Measurements from ENCODE around the gene XPC.

XPC gene

DNA sequence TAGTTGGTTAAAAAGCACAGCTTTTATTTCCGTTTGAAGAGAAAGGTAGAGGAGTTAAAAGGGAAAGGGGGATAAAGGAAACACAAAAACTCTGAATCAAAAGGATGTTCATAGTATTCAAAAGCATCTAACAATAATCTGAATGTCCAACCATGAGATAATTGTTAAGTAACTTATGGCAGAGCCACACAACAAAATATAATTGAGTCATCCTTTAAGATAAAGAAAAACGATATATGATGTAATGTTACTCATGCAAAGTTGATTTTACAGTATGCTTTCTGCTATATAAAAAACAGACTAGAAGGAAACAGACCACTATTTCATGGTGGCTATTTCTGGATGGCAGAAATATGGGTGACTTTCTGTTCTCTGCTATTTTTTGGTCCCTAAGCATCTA lies 3.9 kb downstream of the XPC start:
- H3K4me1 Mint-ChIP-seq (ENCODE audit: low read depth in 2 of 2): peaks cover 45 to 63% of the 10 kb centered on the region in 2 donors

DNA sequence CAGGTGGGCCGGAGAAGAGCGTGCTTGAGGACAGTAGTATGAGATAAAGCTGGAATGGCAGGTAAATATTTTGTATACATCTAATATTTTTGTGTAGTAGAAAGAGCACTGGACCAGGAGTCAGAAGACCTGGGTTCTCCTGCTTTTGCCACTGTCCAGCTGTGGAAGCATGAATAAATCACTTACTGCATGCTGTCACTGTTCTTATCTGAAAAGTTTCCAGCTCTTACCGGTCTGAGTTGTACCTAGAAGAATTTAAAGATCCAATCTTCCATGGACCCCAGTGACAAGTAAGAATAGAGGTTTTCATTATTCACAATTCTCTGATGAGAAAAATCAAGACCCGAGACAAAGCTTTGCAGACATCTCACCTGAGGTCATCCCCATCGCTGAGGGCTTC lies 5.9 kb downstream of the XPC start:
- no peaks in the 10 kb centered on the region for H3K9me3 Mint-ChIP-seq
- peaks cover 38 to 52% of the 10 kb centered on the region in 2 donors for H3K4me1 Mint-ChIP-seq (ENCODE audit: low read depth in 2 of 2)
- DNase-seq (no peak), ATAC-seq (replicated peaks) (no peak)
- no peak overlapping the region for H3K4me3 Mint-ChIP-seq
- H3K36me3 Mint-ChIP-seq (ENCODE audit: insufficient read depth): peaks cover 56% of the 10 kb centered on the region
- no peaks in the 10 kb centered on the region for H3K27me3 Mint-ChIP-seq
- H3K27ac Mint-ChIP-seq: peak overlapping the region; percentile 23 to 54

More for the DNA sequence above, 3.9 kb downstream of the XPC start:
- Mint-ChIP-seq H3K4me3 (peak overlapping the region; percentile 26 to 79), H3K9me3 (no peaks in the 10 kb centered on the region), H3K36me3 (ENCODE audit: insufficient read depth) (peaks cover 52% of the 10 kb centered on the region), H3K27ac (peak overlapping the region; percentile 86 to 100), H3K27me3 (no peaks in the 10 kb centered on the region)
- DNase-seq (no peak), ATAC-seq (replicated peaks) (no peak)

DNA sequence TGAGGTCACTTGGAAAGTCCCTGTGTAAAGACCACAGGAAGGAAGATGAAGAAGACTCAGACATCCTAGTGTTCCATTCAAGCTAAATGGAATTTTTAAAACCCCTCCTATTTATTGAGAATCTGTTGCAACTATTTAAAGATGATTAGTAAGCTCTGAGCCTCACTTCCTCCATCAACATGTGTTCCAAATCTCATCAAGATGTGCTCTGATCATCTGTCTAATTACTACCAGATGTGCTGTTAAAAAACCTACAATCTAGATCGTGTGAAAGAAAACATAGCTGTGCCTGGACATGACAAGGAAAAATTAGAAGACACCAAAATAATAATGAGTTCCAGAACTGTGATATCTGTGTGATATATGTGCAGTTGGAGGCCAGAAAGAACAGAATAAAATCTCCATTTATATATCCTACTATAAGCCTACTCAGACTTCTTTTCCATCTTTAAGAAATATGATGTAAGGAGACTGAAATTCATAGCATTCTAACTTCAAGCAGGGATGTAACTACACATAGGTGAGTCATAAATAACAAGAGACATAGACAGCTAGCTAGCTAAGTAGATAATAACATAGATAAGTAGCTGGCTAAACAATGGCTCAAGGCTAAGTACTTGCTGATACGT lies 7.8 kb downstream of the XPC start:
- no peak for DNase-seq
- no peak for ATAC-seq (replicated peaks)
- Mint-ChIP-seq H3K4me3 (no peak overlapping the region), H3K27ac (peak overlapping the region in 1 of 2 donors; percentile 84), H3K4me1 (ENCODE audit: low read depth in 2 of 2) (peaks cover 31 to 40% of the 10 kb centered on the region in 2 donors), H3K36me3 (ENCODE audit: insufficient read depth) (peaks cover 61% of the 10 kb centered on the region), H3K9me3 (no peaks in the 10 kb centered on the region), H3K27me3 (no peaks in the 10 kb centered on the region)

DNA sequence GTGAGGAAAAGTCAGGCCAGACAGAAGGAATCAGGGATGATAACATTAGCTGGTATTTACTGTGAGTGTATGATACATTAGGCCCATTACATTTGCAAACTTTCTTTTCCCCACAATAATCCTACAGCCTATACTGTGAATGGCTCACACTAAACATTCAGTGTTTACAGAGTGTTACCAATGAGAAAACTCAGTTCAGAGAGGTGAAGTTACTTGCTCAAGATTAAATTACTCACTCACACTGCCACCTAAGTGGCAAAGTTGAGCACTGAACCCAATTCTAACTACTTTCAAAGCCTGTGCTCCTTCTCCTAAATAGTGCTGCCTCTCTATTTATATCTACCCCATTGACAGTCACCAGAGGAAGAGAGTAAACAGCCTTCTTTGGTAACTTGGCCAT lies 8.5 kb downstream of the XPC start:
- H3K27me3 Mint-ChIP-seq: no peaks in the 10 kb centered on the region
- DNase-seq: no peak
- peaks cover 23 to 33% of the 10 kb centered on the region in 2 donors for H3K4me1 Mint-ChIP-seq (ENCODE audit: low read depth in 2 of 2)
- H3K27ac Mint-ChIP-seq: peak overlapping the region in 1 of 2 donors; percentile 84
- no peak overlapping the region for H3K4me3 Mint-ChIP-seq
- H3K9me3 Mint-ChIP-seq: no peaks in the 10 kb centered on the region
- ATAC-seq (replicated peaks): no peak
- H3K36me3 Mint-ChIP-seq (ENCODE audit: insufficient read depth): peaks cover 67% of the 10 kb centered on the region

DNA sequence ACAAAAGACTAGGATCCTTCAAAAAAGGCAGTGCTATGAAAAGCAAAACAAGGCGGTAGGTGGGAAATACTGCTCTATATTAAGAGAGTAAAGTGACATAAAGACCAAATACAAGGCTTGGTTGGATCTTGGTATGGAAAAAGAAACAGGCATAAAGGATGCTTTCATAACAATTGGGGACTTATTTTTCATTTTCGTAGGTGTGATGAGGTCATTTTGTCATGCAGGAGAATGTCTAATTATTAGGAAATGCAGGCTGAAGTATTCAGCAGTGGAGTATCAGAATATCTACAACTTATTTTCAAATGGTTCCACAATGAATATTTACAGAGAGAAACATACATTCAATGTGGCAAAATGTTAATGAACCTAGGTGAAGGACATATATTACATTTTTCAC lies 9.0 kb downstream of the XPC start:
- Mint-ChIP-seq H3K9me3 (no peaks in the 10 kb centered on the region), H3K4me1 (ENCODE audit: low read depth in 2 of 2) (peaks cover 20 to 30% of the 10 kb centered on the region in 2 donors), H3K4me3 (no peak overlapping the region), H3K27ac (no peak overlapping the region), H3K36me3 (ENCODE audit: insufficient read depth) (peaks cover 71% of the 10 kb centered on the region), H3K27me3 (no peaks in the 10 kb centered on the region)
- ATAC-seq (replicated peaks): no peak
- DNase-seq: no peak

DNA sequence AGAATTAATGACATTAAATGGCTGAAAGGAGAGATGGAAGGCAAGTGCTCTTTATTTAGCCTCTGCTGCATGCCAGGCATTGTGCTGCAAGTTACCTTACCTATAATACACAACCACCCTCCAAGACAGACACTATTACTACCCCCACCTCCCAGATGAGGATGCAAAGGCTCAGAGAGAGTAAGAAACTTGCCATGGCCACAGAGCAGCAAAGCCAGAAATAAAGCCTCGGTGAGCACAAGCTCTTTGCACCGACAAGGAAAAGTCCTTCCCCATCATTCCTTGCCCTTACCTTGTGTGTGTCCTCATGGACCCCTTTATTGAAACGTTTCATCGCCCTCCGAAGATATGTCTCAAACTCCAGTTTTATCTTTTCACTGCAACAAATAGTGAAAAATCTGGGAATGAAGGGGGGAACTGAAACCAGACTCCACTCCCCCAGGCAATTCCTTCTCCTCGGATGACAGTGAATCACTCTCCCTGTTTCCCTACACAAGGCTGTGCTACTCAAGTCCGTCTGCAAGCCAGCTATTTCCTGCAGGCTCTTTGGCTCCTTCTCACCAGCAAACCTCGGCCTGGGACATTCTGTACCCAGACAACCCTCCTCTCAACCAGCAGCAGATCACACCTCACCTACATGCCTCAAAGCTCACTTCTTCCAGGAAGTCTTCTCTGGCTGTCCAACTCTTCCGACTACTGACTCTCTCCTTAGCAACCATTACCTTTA lies 11.4 kb downstream of the XPC start:
- peaks cover 12 to 24% of the 10 kb centered on the region in 2 donors for H3K4me1 Mint-ChIP-seq (ENCODE audit: low read depth in 2 of 2)
- H3K4me3 Mint-ChIP-seq: no peak overlapping the region
- ATAC-seq (replicated peaks): no peak
- peak overlapping the region; percentile 54 to 67 for H3K27ac Mint-ChIP-seq
- no peak for DNase-seq
- H3K27me3 Mint-ChIP-seq: no peaks in the 10 kb centered on the region
- H3K36me3 Mint-ChIP-seq (ENCODE audit: insufficient read depth): peaks cover 87% of the 10 kb centered on the region
- no peaks in the 10 kb centered on the region for H3K9me3 Mint-ChIP-seq

DNA sequence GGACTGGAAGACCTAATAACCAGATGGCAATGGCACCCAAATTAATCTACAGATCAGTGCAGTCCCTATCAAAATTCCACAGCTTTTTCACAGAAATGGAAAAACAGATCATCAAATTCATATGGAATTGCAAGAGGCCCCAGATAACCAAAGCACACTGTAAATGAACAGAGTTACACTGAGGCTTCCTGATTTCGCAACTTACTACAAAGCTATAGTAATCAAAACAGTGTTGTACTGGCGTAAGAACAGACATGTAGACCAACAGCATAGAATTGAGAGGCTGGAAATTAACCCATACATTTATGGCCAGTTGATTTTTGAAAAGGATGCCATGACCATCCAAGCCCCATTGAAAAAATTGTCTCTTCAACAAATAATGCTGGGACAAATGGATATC lies 16.2 kb downstream of the XPC start:
- ATAC-seq (replicated peaks): no peak
- peaks cover 6 to 8% of the 10 kb centered on the region in 2 donors for H3K4me1 Mint-ChIP-seq (ENCODE audit: low read depth in 2 of 2)
- H3K27ac Mint-ChIP-seq: no peak overlapping the region
- no peaks in the 10 kb centered on the region for H3K27me3 Mint-ChIP-seq
- H3K36me3 Mint-ChIP-seq (ENCODE audit: insufficient read depth): peaks cover 91% of the 10 kb centered on the region
- peaks cover 0 to 2% of the 10 kb centered on the region in 2 donors for H3K9me3 Mint-ChIP-seq
- DNase-seq: no peak
- no peak overlapping the region for H3K4me3 Mint-ChIP-seq

DNA sequence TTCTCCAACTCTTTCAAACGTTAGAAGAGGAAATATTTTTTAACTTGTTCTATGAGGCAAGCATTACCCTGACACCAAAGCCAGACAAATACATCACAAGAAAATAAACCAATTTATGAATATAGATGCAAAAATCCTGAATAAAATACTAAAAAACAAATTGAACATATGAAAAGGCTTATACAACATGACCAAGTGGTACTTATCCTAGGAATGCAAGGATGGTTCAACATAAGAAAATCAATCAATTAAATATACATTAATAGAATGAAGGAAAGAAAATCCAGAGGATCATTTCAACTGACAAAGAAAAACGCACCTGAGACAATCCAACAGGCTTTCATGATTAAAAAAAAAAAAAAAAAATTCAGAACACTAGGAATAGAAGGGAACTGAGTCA lies 17.1 kb downstream of the XPC start:
- H3K9me3 Mint-ChIP-seq: peaks cover 0 to 2% of the 10 kb centered on the region in 2 donors
- H3K4me1 Mint-ChIP-seq (ENCODE audit: low read depth in 2 of 2): peaks cover 6% of the 10 kb centered on the region in 2 donors
- H3K36me3 Mint-ChIP-seq (ENCODE audit: insufficient read depth): peaks cover 91% of the 10 kb centered on the region
- H3K27ac Mint-ChIP-seq: no peak overlapping the region
- ATAC-seq (replicated peaks) (no peak), DNase-seq (no peak)
- no peaks in the 10 kb centered on the region for H3K27me3 Mint-ChIP-seq
- H3K4me3 Mint-ChIP-seq: no peak overlapping the region

DNA sequence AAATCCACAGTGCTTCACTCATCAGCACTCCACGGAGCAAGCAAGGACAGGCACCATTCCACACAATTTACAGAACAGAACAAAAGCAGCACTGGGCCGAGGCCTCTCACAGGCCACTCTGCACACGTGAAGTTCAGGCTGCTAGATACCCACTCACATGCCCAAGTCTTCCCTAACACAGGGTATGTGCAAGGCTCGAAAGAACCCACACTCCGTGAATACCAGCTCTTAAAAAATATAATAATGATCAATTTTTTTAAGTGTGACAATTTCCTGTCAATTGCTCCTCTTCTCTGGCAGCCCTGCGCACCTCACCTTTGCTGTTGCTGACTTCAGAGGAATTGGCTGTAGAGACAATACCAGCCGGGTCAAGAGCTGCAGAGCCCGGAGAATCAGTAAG lies 19.0 kb downstream of the XPC start:
- DNase-seq (no peak), ATAC-seq (replicated peaks) (no peak)
- Mint-ChIP-seq H3K27ac (no peak overlapping the region), H3K4me3 (no peak overlapping the region), H3K27me3 (no peaks in the 10 kb centered on the region), H3K4me1 (ENCODE audit: low read depth in 2 of 2) (peaks cover 5 to 6% of the 10 kb centered on the region in 2 donors), H3K9me3 (peaks cover 0 to 2% of the 10 kb centered on the region in 2 donors), H3K36me3 (ENCODE audit: insufficient read depth) (peaks cover 84% of the 10 kb centered on the region)

DNA sequence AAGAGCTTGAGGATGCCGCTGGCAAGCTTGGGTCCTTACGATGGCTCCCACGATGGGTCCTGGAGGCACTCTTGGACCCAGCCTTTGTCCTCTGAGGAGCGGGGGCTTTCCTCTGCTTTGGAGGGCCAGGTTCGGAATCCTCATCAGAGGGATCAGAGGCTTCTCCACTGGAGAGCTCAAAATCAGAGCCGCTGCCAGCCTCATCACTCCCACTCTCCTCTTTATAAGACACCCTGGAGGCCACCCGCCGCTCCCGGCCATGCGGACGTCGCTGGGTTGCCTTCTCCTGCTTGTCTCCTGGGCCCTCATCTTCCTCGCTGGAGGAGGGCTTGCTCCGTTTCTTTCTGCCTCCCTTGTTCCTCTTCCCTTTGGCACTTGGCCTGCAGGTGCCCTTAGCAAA lies 20.0 kb downstream of the XPC start:
- Mint-ChIP-seq H3K36me3 (ENCODE audit: insufficient read depth) (peaks cover 83% of the 10 kb centered on the region), H3K27me3 (no peaks in the 10 kb centered on the region), H3K4me3 (no peak overlapping the region), H3K27ac (peak overlapping the region in 1 of 2 donors; percentile 42), H3K9me3 (peaks cover 0 to 2% of the 10 kb centered on the region in 2 donors), H3K4me1 (ENCODE audit: low read depth in 2 of 2) (peaks cover 8 to 11% of the 10 kb centered on the region in 2 donors)
- ATAC-seq (replicated peaks) (no peak), DNase-seq (no peak)

DNA sequence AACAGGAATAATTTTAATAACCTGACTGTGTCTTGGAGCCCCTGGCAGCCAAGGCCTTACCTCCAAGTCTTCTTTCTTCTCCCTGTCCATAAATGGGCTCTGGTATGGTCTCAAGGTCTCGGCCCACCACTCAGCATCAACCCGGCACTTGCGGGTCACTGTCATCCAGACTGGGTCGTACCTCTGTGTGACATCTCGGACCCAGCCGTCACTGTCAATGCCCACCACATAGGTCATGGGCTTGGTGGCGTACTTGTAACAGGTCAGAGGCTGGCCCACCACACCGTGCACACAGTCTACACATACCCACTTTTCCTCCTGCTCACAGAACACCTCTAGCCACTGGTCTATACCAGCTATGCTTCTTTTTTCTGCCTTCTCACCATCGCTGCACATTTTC lies 20.4 kb downstream of the XPC start:
- no peaks in the 10 kb centered on the region for H3K27me3 Mint-ChIP-seq
- H3K36me3 Mint-ChIP-seq (ENCODE audit: insufficient read depth): peaks cover 81% of the 10 kb centered on the region
- H3K4me3 Mint-ChIP-seq: no peak overlapping the region
- peaks cover 8 to 11% of the 10 kb centered on the region in 2 donors for H3K4me1 Mint-ChIP-seq (ENCODE audit: low read depth in 2 of 2)
- ATAC-seq (replicated peaks) (no peak), DNase-seq (no peak)
- H3K27ac Mint-ChIP-seq: no peak overlapping the region
- H3K9me3 Mint-ChIP-seq: peaks cover 0 to 2% of the 10 kb centered on the region in 2 donors

DNA sequence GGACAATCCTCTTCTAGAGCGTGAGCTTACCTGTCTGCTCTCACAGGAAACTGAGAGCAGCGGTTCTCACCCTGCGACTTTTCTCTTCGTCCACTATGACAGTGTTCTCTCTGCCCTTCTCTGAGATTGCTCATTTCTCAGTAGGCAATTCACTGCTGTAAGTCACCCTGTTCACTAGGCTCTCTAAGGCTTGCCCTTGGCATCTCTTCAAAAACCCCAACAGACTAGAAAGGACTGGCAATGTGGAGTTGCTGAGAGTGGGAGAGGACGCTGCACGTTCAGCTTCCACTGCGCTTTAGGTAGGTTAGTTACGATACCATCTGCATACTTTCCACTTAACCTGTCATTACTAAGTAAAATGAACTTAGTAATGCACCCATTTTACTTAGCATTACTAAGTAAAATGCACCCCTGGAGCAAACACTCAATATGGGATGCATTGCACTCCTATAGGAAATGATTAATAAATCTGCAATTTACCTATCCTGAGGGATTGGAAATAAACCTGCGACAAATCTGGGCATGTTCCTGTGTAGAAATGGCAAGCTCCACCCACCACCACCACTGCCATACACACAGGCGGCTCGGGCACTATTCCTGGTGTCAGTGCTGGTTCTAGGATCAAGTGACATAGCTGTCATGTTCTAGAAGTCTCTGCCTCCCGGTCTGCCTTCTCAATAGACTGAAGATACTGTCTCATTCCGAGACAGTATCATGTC lies 21.4 kb downstream of the XPC start:
- DNase-seq (no peak), ATAC-seq (replicated peaks) (no peak)
- peaks cover 75% of the 10 kb centered on the region for H3K36me3 Mint-ChIP-seq (ENCODE audit: insufficient read depth)
- H3K4me1 Mint-ChIP-seq (ENCODE audit: low read depth in 2 of 2): peaks cover 5 to 8% of the 10 kb centered on the region in 2 donors
- no peak overlapping the region for H3K4me3 Mint-ChIP-seq
- no peak overlapping the region for H3K27ac Mint-ChIP-seq
- H3K9me3 Mint-ChIP-seq: peaks cover 0 to 2% of the 10 kb centered on the region in 2 donors
- no peaks in the 10 kb centered on the region for H3K27me3 Mint-ChIP-seq

DNA sequence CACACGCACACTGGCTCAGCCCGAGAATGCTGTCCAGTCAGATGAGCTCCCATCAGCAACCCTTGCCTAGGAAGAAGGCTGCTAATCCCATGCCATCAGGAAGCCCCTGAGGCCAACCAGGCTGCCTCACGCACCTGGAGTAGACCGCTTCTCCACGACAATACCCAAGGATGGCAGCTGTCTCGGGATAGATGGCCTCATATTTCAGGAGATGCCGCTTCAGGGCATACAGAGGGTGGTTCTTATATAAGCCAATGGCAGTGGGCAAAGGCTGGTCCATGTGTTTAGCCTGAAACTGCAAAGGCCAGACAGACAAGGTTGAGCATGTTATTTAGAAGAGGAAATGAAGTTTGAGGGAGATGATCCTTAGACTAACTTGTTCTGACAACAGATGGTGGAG lies 22.2 kb downstream of the XPC start:
- DNase-seq (no peak), ATAC-seq (replicated peaks) (no peak)
- Mint-ChIP-seq H3K9me3 (peaks cover 0 to 2% of the 10 kb centered on the region in 2 donors), H3K27me3 (no peaks in the 10 kb centered on the region), H3K4me3 (no peak overlapping the region), H3K27ac (peak overlapping the region; percentile 9 to 57), H3K36me3 (ENCODE audit: insufficient read depth) (peaks cover 67% of the 10 kb centered on the region), H3K4me1 (ENCODE audit: low read depth in 2 of 2) (peaks cover 5 to 8% of the 10 kb centered on the region in 2 donors)

All from effector memory CD8-positive, alpha-beta T cell (primary cell).